NK-92 treated with Interleukin-12 subunit alpha and Interleukin-12 subunit beta, amount 100 ng/mL, for 24 hours (cell line): Measurements from ENCODE around the gene CENPO.
A peak's percentile ranks its signal among the peaks of the same experiment; 100 is the strongest.
"Not testable (repeated sequence)": the region's sequence is repeated elsewhere in the genome, so short reads cannot be mapped to it uniquely, and the experiment has no call there.

Source experiments
- DNase-seq: peaks from one replicate; lab custom pipeline; 2025; lab: John Stamatoyannopoulos, UW

The CENPO gene

DNA sequence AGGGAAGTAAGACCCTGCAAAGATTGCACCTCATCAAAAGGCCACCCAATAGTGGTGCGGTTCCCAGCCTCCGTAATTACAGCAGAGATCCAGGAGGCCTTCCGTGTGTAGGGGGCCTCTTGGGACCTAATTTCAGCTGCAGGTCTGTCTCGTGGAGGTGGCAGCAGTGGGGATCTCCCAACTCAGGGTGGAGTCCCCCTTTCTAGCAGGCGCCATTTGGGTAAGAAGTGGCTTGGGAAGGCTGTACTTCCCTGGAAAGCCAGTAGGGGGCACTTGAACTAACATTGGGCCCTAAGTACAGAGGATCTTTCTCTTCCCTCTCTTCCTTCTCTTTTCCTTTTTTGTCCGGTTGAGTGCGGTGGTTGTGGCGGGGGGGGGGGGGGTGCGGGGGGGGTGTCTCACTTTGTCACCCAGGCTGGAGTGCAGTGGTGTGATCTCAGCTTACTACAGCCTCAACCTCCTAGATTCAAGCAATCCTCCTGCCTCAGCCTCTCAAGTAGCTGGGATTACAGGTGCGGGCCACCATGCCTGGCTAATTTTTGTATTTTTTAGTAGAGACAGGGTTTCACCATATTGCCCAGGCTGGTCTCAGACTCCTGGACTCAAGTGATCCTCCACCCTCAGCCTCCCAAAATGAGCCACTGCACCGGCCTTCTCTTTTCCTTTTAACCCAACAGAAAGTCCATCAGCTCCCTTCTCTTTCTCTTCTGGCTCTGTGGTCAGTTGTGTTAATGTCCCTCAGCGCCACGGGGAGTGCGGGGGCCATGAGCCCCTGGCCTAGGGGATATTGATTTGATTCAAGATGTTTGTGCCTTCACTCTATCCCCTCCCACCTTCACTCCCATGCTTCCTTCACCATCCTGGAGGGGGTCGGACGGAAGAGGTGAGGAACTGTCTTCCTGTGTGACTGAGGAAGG, 32.0 kb downstream of the CENPO start:
- no peak for DNase-seq

DNA sequence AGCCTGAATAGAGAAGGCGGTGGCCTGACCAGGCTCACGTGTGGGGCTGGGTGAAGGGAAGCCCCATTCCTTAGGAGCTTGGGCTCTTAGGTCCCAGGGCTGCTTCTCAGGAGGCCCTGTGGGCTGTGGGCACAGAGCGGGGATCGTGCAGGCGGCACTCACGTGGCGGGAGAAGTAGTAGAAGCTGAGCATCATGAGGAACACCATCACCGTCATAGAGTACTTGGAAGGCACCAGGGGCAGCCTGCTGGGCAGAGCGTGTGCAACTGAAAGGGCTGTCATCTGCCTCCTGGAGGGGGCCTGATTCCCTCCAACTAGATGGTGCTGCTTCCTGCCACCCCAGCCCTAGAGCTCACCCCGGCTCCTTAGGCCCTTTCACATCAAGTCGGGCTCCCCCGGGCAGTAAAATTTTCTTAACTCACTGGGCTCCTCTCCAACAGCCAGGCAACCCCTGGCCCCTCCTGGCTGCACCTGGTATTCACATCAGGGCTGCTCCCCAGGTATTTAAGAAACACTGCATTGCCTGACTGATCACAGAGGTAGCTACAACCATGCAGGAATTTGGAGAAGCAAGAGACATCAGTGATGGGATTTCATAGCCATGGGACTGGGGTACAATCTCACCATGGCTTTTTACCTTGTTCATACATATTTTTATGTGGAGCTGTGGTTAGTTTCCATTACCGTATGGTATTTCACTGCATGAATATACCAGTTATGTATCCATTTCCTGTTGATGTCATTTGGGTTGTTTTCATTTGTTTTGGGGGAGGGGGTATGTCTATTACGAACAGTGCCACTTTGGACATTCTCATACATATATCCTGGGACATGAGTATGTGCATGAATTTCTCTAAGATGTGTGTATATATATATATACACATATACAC, 32.9 kb downstream of the CENPO start:
- no peak for DNase-seq

DNA sequence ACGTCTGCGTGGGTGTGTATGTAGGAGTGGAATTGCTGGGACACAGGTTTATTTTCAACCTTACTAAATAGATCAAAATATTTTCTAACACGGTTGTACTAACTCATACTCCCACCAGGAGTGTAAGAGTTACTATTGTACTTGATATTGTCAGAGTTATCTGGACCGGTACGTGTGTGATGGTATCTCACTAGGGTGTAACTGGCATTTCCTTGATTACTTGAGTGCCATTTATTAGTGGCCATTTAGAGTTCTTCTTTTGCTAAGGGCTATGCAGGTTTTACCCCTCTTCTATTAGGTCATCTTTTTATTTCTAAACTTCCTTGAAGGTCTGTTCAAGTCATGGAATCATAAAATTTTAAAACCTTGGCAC, 33.5 kb downstream of the CENPO start:
- no peak for DNase-seq

DNA sequence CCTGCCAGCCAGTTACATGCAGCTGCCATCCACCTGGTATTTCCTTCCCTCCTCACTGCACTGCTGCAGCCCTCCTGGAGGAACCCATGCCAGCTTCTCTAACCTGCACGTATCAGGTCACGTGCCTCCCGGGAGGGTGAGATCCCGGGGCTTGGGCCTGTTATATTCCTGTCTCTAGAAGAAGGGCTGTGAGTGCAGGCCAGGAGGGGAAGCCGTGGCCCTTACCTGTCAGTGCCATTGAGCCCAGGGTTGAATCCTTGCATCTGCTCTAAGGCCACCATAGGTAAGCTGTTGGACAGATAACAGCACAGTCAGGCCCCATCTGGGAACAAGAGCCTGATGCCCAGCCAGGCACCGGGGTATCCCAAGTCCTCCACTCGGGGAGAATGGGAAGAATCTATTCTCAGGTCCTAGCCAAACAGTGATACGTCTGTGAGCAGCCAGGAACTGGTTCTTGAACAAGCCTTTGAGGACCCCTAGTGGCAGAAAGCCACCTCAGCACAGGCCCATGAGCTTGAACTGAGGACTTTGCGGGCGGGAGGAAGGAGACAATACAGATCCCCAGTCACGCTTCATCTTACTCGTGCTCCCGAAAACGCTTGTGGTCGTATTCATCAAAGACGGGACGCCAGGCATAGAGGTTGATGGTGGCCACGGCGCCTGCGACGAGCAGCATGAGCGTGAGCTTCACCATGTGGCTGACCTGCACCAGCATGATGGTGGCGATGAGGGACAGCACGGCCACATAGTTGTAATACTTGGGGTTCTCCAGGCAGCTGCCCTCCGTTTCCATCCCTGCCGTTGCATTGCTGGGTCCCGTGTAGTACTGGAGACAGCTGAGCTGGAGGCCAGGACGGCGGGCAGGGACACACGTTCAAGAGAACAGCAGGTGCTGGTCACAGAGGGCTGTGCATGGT, 34.4 kb downstream of the CENPO start:
- DNase-seq, result peak; percentile 28

DNA sequence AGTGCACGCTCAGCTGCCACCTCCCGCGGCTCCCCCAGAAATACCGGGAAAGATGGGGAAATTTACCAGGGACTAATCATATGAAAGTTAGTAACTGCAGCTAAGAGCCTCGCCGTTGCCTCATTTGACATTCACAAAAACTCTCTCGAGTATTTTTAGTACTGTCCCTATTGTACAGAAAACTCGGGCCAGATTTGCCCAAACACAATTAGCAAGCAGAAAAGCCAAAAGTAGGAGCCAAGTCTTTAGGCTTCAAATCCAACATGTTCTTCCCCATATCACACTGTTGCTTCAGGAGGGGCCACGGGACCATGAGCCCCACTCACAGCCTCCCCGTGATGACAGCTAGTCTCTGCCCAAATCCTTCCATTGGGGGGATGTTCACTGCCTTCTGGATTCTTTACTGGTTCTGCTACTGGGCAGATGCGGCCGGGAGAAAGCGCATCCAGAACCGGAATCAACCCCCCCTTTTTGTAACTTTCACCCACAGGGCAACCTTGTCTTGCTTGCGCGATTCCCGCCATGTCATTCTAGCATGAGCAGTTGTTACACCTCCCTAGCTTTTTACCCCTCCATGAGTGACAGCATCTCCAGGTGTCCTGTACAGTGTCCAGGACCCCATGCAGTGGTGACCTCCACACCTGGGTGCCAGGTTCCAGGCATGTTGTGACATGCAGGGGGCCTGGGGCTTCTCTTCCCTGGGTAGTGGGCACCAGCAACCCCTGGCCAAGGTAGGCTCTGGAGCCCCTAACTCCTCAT, 35.2 kb downstream of the CENPO start:
- no peak for DNase-seq

DNA sequence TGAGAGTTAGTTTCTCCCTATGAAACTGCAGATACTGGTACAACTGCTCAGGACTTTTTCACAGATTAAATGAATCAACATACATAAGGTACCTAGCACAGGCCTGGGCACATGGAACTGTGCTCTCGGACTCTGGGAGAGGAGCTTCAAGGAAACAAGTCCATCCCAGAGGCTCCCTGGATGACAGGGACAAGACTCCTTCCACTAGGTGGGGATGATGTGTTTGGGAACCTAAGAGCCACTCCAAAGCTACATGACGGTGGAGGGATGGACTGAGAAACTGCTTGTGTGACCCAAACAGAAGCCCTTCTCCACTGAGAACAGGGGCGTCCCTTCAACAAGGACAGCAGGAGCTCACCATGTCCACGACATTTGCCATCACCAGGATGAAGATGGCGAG, 37.1 kb downstream of the CENPO start:
- DNase-seq, result no peak

DNA sequence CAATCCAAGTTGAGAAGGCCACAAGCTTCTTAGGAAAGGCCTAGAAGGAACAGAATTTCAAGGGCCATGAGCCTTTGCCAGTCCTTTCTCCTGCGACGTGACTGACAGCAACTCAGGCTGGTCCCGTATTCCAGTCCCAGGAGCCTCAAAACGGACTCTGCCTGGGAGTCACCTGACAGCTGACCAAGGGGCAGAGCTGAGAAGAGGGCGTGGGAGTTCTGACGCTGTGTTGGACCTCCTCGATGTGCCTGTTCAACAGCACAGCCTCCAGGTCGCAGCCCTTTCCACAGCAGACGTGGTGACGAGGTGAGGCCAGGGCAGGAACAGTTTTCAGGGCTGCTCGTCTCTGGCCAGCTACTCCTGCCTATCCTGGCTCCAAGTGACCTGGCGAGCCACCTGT, 37.6 kb downstream of the CENPO start:
- no peak for DNase-seq

DNA sequence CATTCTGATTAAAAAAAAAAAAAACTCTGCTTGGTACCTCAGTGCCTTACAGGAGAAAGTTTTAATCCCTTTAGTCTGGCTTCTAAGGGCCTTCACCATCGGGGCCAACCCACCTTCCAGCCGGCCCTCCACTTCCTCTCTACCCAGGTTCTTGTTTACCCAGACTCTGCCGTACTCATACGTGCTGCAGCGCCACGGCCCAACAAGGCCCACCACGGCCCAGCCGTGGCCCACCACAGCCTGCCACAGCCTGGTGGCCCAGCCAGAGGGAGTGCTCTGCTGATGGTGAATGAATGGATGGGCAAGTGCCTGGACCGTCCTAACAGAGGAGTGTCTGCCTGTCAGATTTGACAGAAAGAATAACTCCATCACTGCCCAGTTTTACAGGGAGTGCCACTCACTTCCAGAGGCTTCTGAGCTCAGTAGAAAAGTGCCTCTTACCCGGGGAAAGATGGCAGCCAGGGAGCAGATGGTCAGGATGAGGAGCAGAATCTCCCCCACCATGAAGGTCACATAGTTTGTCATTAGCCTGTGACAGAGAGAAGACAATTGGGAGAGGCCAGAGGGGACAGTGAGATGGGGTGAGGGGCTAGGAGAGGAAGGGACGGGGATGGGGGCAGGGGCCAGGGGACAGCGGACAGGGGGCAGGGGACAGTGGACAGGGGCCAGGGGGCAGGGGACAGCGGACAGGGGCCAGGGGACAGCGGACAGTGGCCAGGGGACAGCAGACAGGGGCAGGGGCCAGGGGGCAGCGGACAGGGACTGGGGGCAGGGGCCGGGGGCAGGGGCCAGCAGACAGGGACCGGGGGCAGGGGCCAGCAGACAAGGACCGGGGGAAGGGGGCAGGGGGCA, 38.2 kb downstream of the CENPO start:
- DNase-seq, result no peak

DNA sequence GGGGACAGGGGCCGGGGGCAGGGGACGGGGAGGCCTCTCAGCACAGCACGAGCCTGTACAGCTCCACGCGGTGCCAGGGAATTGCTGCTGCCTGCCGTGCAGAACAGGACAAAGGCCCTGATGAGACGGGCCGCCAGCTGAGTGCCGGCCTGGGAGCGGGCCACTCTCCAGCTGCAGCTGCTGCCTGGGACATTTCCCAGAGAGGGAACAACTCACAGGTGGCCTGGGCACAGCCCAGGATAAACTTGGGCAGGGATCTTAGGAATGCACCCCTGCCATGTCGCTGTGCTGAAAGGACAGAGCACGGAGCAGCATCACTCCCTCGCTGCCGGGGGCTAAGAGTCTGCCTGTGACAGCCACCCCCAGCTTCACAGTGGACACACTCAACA, 38.8 kb downstream of the CENPO start:
- DNase-seq, result no peak

DNA sequence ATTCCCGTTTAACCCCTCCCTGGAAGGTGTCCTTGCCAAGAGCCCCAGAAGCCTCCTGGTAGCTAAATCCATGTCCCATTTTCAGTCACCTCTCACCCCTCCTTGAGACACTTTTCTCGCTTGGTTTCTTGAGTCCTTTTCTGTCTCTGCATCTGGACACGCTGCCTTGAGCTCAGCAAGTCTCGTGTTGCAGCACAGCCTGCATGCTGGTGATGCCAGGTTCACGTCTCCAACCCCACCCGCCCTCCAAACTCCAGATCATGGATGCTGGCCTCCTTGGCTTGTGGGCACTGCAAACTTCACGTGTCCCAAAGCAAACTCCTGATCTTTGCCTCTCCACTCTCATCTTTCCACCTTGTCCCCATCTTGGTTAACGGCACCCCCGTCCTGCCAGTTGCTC, 39.3 kb downstream of the CENPO start:
- DNase-seq, result no peak

DNA sequence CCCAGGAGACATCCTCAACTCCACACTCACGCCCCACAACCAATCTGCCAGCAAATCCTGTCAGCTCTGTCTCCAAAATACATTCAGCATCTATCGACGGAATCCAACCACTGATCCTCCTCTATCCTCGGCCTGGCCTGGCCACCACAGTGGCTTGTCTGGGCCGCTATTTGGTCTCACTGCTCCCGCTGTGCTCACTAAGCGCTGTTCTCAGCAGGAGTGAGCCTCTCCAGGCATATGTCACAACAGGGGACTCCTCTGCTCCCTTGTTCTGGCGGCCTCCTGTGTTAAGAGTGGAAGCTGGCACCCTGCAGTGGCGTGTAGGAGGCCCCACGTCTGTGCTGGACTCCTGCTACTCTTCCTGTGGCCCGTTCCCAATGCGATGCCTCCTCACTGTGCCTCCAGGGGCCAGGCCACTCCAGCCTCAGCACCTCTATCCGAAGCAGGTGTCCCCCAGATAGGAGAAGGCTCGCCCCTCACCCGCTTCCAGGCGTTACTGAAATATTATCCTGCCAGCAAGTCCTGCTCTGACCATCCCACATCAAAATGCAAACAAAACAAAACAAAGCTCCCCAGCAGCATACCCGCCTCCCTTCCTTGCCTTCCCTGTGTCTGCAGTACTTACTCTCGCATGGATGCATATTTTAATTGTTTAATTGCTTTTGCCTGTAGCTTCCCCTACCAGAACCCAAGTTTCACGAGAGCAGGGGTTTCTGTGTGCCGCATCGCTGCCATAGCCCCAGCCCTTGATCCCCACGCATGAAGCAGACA, 39.9 kb downstream of the CENPO start:
- DNase-seq, result no peak

DNA sequence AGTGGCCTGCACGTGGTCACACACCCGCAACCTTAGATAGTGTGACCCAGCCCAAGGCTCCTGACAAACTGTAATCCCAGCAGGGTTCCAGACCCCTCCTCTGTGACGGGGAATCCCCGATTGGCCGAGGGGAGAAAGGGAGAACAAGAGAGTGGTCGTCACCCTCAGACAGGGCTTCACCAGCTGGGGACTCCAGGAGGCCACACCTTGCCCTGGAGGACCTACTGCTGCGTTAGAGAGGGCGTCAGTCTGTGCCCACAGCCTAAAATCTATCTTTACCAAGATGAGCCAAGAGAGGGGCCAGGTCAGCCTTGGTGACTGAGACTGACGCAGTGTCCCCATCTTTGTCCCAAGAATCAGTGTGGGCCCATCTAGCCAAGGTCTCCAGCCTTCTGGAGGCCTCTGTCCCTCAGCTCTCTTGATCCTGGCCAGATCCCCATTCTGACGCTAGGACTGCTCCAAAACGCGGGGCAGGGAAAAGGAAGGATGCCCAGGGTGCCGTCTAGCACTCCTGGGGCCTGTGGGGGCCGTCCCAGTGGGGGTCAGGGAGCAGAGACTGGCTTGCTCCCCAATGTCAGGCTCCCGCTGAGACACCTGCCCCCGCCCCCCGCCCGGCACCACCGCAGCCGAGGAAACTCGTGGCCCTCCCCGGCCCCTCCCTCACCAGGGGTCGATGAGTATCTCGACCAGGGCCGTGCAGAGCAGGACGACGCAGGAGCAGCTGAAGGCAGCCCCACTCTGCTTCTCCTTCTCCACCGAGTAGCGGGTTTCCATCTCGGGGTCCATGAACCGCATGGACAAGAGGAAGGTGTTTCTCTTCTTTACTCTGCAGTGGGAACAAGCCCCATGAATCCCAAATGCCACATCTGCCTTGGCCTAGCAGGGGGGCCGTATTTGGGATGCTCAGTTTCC, 40.9 kb downstream of the CENPO start:
- no peak for DNase-seq

DNA sequence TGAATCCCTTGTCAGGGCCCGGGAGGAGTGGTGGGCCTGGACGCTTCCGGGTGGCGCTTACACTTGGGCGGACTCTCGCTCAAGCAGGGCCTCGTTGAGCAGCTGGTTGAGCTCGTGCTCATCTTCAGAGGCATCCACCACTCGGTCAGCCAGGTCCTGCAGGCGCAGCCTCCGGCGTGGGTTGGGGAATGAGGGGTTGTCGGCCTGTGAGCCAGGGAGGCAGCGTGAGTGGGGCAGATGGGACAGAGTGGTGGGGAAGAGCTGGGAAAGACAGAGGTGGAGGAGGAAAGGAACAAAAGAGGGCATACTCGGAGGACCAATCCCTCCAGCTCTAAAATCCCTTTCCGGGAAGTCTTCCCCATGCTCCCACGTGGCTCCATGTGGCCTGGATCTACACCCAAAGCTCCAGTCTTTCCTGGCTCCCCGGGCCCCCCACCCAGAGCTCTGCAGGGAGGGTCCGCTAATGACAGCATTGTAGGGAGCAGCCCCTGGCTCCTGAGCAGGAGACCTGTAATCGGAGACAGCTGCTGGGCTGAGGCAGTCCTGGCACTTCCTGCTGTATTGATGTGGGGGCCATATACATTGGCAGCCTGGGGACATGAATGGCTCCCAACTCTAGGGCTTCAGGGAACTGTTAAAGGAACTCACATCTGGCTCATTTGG, 41.6 kb downstream of the CENPO start:
- DNase-seq, result no peak

DNA sequence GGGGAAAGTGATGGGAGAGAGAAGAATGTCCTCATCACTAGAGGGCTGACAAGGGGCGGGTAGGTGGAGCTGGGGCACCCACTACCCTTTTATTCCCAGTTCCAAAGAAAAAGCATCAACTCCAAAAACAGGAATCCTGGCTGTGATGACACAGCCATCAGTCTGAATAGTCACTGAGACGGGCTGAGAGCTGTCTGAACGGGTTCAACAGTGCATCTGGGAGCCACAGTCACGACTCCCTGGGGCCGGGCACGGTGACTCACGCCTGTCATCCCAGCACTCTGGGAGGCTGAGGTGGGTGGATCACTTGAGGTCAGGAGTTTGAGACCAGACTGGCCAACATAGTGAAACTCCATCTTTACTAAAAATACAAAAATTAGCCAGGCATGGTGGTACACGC, 42.2 kb downstream of the CENPO start:
- not testable (repeated sequence) for DNase-seq

DNA sequence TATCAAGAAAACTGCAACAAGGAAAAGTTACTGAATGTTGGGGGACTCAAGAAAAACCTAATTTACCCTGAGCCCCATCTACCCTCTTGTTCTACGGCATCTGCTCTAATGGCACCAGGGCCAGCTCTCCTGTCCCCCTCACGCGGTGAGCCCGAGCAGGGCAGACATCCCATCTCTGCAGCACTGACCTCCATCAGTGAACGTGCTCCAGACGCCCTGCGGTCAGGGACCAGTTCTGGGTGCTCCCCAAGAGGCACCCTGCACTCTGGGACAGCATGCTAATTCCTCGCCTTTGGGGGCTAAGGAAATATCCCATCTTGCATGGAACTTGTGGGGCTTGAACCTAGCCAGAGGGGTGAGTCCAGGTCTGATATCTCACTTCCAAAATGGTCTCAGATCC, 43.0 kb downstream of the CENPO start:
- DNase-seq, result no peak

DNA sequence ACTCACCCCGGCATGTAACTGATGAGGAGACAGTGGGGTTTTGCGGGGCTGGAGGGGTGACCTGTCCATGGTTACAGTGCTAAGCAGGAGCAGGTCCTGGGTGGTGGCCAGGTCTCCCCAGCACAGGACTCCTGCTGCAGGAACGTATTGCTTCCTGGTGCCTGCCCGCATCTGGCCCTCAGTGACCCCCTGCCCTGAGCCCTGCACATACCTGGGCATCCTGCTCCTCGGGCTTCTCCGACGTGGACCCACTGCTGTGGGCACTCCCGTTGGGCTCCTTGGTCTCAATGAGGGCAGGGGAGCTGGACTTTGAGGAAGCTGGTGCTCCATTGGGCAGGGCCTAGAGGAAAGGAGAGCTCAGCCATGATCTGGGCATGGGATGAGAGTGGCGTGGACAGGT, 43.5 kb downstream of the CENPO start:
- no peak for DNase-seq

DNA sequence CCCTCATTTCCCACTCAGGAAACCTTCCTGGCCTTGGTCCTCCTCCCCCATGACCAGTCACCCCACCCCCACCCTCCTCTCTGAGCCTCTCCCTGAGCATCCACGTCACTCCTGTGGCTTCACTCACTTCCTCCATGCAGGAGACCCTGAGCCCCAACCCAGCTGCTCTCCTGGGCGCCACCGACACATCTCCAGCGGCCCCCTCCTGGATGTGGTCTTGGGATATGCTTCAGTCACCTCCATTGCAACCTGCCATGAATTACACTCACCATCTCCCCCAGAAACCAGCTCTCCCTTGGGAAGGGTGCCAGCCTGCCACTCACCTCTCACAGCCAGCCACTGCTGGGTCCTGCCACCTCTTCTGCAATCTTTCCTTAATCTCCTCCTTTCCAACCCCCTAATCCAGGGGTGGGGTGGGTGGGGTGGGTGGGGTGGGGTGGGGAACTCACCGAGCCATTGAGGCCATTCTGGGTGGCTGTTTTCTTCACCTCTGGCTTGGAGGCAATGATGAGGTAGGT, 44.8 kb downstream of the CENPO start:
- DNase-seq, result no peak

DNA sequence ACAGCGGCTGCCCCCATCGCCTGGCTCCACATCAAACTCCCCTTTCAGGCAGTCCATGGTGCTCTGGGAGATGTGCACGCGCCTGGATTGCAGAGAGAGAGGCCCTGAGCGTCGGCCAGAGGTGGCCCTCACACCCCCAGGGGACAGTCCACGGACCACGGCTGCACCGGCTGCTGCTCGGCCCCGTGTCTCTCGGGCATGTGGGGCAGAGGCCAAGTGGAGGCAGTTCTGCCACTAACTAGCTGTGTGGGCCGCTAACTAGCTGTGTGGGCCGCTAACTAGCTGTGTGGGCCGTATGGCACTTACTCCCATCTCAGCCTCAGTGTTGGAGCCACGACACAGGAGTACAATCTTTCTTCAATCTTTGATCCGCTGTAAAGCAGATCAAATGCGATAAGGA, 45.3 kb downstream of the CENPO start:
- no peak for DNase-seq
